NCI-H82 treated with DMSO at 0.1 percent for 48 hours (cell line): ENCODE data around the gene RSPO3.

Source experiments
- DNase-seq: peaks from one replicate; lab custom pipeline; 2025; ENCODE audit not compliant: unreplicated experiment; lab: John Stamatoyannopoulos, UW

The RSPO3 gene

DNA sequence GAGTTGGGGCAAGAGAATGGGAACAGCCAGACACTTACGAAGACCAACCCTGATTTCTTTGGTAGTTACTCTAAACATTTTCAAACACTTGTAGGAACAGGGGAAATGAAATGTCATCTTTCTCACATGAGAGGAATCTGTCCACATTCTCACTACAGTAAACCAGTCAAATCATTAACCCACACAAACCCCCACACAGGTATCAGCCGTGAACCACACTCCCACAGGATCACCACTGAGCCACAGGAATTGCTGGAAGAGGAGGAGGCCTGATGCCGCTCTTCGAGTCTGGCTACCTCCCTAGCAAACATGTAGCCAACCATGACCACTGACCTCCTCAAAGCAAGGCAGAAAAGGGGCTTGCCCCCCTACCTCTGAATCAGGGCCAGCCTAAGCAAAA lies 6.9 kb upstream of the RSPO3 start:
- no peak for DNase-seq

DNA sequence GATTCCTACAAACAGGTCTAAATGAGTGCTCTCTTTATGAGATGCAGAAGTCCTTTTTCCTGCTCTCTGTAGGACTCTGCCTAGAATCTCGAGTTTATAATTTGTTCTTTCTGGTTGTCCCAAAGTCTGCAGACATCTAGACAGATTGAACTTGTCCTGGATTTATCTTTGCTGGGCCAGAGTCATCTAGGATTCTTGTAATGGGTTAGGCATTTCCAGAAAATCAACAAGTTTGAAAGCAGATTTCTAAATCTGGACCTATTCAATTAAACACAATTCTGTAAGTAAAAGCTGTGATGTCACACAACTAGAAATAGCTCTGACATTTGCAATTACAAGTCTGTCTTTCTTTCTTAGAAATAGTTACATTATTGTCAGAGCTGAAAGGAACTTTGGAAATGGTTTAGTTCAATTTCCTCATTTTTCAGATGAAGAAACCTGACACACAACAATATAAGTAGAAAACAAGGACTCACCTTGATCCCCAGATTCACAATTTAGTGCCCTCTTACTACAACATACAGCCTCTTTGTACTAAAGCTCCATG lies 4.2 kb upstream of the RSPO3 start:
- no peak for DNase-seq

DNA sequence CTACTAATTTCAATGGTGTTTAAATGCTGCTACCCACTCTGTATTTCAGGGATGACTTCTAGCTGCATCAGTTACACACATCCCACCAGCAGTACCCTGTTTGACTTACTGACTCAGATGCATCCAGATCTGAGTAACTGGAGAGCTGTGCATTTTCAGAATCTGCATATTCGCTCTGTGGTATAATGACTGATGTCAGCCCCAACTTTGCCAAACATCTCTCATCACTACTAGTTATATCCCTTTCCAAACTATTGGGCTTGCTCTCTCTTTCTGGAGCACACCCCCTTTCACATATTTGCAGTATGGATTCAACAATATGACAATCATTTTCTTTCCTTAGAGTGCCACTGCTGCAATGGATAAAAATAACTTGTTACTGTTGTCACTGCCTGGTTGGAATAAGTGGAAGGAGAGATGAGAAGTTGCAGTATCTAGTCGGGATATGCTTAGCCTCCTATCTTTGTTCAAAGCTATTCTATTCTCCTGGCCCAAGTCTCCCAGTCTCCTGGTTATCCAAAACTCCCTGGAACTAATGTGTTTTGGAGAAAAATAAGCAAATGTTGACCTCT lies 3.3 kb upstream of the RSPO3 start:
- DNase-seq = no peak

DNA sequence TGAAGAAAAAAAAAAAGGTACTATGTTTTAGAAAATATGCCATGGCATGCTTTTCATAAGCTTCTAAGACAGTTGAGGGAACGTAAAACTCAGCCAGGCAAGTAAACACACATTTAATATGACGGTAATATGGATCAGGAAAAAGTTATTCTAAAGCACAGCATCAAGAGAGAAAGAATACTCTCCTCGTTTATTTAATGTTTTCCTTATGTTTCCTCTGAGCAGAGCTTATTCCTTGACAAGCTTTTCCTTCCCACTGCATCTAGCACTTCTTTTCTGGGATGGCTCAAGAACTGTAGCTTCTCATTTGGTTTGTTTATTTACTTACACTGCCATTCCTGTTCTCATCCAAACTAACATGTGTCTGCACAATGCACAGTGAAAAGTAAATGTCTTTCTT lies 2.7 kb upstream of the RSPO3 start:
- DNase-seq = no peak

DNA sequence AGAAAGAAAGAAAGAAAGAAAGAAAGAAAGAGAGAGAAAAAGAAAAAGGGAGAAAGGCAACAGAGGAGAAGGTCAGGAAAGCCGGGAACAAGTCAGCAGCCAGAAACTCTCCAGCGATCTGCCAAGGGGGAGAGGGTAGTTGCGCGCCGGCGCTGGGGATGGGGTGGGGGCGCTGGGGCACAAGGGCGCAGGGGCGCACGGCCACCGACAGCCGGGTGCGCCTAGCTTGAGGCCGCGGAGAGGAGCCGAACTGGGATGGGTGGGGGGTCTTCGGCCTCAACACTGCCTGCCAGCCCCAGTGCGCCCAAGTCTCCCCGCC lies 533 bp upstream of the RSPO3 start:
- DNase-seq = no peak

DNA sequence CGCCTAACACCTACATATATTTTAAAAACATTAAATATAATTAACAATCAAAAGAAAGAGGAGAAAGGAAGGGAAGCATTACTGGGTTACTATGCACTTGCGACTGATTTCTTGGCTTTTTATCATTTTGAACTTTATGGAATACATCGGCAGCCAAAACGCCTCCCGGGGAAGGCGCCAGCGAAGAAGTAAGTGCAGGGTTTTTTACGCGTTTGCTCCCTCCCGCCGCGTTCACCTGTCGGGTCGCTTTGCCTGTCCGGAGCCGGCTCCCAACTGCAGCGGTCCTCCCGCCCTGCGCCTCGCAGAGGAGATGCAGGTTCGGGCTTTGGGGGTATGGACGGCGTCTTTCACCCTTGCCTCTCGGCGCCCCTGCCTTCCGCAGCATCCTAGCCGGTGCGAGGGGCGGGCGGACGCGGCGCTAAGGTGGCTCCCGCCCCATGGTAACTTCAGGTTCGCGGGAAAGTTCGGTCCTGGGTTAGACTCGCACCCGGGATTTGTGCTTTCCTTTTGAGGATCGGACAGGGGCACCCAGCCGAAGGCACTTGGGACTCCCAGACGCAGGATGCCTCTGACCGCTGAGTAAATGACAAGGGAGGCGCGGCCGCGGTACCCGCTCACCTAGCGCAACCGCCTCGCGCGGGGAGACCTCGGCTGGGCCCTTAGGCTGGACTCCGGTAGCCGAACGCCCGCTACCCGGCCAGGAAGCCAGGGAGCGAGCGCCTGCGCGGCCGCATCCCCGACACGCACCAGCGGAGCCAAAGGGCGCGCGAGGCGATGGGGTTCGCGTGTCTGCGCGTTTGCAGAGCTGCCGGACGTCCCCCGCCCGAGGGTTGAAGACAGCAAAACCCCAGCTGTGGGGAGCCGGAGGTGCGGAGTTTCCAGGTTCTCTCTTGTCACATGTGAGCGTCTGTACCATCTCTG lies 891 bp downstream of the RSPO3 start:
- no peak for DNase-seq

DNA sequence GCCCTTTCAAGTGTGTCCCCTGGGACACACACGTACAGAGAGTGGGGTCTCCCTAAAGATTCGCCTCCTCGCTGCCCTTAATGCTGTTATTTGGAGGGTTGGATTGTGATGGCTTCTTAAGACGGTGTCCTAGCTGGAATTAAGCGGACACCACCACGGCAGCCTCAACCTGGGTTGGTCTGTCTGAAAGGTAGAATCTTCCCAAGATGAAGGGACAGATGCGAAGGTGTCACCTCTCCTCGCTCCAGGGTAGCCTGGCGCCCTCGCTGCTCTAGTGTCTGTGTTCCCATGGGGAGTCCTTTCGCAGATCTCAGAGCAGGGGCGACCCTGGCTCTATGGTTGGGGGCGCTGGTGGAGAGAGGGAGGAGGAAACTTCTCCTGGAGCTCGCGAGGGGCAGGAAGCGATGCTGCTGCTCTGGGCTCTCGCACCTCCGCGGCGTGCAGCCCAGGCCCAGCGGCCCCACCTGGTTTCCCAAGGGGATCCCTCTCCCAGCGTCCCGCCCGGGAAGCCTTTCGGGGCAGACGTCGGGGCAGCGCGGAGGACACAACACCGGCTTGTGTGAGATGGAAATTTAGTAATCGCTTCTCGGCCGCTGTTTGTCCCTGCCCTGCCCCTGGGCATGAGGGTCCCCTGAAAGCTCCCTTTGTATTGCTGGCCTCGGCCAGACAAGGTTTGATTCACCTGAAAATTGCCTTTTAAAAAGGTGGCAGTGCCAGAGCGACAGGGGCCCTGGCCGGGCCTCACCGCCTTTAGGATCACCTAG lies 1.7 kb downstream of the RSPO3 start:
- no peak for DNase-seq

DNA sequence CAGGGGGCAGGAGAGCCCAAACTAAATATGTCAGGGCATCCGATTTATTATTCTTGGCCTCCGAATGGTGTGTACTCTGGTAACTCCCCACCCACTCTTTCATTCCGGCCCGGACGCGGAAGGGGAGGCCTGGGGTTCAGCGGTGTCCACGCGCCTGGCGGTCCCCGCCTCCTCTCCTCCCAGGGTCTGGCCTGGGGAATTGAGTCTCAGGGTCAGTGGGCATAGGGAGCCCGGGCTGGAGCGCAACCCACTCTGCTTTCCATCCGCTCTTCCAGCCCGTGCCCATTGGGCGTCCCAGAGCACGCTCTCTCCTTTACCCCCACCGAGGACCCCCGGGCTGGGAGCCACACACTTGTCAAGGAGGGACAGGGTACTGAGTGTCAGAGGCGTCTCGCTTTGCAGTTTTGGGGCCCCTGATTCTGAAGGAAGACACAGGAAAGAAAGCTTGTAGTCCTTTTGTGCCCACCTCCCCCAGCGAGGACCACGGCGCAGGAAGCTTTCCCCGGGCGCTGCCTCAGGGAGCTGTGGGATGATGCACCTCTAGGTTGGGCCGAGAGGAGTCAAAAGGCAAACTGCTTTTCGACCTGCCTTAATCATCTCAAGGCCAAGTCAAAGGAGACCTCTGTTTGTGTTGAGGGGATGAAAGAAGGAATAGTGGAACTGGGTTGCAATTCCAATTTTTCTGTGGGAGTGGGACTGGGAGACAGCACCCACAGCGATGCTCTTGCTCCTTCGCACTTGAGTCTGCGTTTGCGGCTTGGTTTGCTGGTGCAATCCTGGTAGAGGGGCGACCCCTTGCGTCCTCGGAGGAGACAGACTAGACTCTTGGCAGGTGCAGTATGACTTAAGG lies 2.5 kb downstream of the RSPO3 start:
- DNase-seq = peak; percentile 71

DNA sequence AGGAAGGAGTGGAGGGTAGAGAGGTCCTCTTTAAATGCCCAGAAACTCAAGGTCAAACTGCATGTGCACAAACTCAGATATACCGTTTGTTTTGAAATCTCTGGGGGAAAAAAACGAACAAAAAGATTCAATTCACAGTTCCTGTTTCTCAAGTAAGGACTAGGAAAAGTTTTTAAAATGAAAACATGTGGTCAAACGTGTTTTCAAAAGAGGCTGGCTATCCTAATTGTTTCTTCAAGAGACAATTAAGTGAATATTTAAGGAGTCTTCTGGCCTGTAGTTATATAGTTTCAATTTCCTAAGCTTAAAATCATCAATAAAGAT lies 3.1 kb downstream of the RSPO3 start:
- no peak for DNase-seq

DNA sequence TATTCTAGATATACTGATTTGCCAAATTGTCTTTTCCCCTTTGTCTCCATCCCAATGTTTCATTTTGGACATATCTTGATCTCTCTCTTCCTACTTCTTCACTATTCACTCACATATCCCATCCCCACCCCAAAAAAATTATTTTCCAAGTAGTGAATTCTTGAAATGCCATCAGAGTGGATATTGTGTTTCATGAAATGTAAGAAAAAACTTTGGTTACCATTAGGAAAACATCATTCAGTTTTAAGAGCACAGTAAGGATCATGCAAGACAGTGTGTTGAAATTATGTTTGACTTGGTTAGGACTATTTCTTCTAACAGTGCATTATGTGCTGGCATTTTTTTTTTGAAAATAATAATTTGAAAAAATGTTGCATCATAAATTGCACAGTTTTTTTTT lies 5.7 kb downstream of the RSPO3 start:
- no peak for DNase-seq

DNA sequence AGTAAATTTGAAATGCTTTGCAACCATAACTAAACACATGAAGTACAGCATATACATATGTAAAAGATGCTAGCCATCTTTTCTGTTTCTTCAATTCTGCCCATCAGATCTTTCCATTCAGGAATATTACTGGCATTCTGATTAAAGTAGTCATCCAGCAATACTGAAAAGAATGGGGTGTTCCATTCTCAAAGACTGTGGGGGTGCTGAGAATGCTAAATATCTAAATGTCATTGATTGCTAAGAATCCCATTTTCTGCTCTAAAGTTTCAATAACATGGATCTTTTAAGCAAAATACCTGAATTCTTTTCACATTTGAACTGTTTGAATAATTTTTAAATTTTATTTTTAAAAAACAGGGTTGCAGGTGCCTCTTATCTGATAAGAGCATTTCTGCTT lies 6.2 kb downstream of the RSPO3 start:
- DNase-seq = no peak

DNA sequence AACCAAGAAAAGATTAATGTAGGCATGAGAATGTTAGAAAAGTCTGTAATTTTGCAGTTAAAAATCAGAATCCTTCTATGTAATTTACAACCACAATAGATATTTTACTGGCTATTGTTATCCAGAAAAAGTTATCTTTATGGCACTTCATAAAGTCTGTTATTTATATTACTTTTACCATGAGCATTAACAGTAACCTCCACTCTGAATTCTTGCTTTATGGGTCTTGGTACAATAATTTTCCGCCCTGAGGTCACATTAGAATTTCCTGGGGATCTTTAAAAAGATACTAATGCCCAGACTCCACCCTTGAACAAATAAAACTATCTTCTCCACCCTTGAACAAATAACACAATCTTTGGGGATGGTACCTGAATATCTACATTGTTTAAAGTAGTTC lies 9.6 kb downstream of the RSPO3 start:
- no peak for DNase-seq

DNA sequence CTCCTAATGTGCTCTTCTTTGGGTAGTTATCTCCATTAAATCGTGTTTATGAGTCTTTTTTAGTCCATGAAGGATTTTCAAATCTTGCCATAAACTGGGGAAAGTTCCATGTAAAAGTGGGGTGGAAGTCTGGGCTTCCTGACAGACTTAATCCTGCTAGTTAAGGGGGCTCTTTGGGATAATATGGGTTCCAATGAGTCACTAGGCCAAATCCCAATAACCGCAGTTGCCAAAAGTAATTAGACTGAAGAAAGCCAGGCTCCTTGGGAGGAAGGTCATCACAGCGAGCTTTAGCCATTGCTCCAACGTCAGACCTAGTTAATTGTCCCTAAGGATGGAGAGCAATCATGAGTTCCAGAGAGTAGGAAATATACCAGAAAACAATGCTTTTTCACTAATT lies 10.8 kb downstream of the RSPO3 start:
- no peak for DNase-seq

DNA sequence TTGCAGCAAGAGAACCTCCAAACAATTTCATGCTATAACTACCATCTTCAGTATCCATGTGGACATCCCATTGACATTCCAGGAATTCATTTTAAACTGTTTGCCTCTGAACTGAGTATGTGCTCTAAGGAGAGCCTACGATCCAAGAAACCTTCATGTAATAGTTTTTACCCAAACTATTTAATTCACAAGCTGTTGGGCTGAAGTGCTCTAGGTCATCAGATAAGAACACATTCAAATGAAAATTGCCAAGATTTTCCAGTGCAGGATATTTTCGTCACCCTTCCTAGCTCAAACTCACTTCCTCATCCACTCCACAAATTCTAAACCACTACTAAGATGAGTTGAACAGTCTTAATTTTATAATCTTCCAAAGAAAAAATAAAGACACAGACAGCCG lies 12.8 kb downstream of the RSPO3 start:
- DNase-seq = no peak

DNA sequence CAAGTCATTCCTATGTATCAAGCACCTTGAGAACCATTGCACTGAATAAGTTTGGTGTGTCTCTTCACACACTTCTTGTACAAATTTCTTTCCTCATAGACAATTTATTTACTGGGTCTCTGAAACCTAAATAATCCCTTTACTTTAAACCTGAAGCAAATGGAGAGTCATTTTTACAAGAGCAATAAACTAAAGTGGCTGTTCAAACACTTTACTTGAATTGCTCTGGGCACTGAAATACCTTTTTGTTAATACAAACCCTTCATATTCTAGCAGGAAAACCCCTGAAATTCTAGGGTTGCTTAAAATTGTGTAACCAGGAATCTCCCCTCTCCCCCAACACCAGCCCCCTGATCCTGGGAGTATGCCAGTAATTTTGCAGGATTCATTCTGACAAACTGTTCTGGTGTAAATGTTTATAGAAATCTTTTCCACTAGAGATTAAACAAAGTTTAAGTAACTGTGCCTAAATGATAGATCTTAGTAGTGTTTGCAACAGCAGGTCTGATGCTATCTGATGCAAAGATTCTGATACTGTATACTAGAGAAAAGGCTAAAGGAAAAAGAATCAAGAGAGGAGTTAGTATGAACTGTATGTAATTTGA lies 13.4 kb downstream of the RSPO3 start:
- no peak for DNase-seq

DNA sequence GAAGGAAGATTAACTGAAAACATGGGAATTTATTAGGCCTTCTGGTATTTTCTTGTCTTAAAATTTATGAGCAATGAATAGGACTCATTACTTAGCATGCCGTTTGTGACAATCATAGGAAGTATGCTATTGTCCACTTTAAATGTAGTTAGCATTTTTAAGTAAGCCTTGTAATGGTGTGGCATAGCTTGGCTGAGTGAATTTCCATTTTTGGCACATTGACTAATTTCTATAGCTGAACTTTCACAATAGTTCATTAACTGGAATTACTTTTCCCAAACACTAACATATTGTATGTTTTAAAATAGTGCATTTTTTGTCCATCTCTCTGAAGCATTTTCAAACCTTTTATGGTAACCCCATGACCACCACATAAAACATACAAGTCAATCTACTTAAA lies 15.7 kb downstream of the RSPO3 start:
- DNase-seq = no peak

DNA sequence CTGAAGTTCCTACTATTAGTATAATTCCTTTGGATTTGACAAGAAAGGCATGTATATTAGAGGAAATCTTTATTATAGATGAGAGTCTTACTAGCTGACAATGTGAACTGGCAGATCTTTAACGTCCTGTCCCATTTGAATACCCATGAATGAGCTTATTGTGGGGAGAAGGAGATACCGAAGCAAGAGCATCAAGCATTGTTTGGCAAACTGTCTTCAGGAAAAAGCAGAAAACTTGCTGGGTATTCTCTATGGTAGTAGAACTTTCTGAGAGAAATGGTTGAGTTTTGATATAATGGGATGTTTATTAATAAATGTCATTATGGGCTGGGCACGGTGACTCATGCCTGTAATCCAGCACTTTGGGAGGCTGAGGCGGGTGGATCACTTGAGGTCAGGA lies 18.3 kb downstream of the RSPO3 start:
- DNase-seq = no peak

DNA sequence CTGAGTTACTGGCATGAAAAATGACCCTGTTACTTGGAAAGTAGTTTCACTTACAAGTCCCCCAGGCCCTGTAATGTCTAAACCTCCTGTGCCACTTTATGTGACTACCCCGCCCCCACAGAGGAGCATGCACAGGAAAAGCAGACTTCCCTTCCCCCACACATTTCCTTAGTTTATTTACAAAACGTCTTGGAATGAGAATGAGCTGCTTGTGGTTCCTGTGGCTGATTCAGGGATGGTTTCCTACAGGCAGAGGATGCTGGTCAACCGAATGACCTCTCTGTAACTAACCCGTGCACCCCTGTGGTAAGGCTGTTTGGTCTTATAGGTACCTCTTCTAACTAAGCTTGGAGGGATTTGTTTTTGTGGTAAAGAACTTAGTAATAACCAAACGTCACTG lies 28.5 kb downstream of the RSPO3 start:
- DNase-seq = no peak

DNA sequence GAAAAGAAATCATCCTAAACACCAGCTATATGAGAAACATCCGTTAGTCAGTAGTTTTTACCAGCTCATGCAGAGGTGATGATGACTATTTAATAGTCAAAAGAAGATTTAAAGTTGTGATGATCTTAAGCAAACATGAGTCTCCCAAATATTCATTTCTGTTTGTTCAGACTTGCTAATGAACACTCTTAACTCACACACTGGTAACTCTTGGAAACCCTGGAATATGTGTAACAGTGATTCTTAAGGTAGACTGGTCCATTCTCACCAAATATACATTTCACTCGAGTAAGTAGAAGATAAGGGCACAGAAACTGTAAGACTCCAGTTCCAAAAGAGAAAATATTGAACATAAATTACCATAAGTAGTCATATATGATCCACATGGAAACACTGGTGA lies 29.1 kb downstream of the RSPO3 start:
- no peak for DNase-seq

DNA sequence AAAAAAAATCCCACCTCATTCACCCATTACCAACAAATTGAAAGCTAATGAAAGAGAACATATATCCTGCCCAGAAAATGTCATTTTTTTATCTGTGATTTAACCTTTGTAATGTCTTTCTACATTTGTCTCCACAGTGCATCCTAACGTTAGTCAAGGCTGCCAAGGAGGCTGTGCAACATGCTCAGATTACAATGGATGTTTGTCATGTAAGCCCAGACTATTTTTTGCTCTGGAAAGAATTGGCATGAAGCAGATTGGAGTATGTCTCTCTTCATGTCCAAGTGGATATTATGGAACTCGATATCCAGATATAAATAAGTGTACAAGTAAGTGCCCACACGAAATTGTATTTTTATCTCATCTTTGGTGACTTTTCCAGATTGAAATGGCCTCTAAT lies 30.0 kb downstream of the RSPO3 start:
- no peak for DNase-seq

DNA sequence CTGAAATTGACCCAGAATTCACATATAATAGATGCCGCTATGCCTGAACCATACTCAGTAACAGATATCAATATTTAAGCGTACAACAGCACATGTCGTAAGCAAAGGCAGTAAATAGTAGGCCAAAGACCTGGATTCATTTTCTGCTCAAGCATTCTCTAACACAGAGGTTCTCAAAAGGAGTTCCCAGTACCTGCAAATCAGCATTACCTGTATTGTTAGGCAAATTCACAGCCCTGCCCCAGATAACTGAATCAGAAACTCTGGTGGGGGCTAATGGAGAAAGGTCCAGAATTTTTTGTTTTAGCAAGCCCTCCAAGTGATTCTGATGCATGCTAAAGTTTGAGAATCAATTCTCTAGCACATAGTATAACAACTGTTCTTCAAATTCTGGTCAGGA lies 36.0 kb downstream of the RSPO3 start:
- no peak for DNase-seq
